Activated T-helper 1 cell treated with anti-CD3 and anti-CD28 coated beads, Interleukin-2, amount 50 U/mL, for 16 hours (primary cell): ENCODE measurements around the gene HRH1.

Source experiments
- DNase-seq, 2 donors: peaks; one replicate each; pipeline ENCODE4 v3.0.0-alpha.2; 2020; ENCODE audit warnings: low read depth in 1 of 2, low spot score in 1 of 2

HRH1 gene

GRCh38 chr3:11312166-11312565 is 157.9 kb downstream of the HRH1 start:
- DNase-seq: no peak
